GM19397 (cell line): ENCODE results near the gene PCDHA11.
"Not testable (repeated sequence)": the region's sequence is repeated elsewhere in the genome, so short reads cannot be mapped to it uniquely, and the experiment has no call there.

Experiments
- ATAC-seq: cut with Tn5 transposase; IDR thresholded peaks from one replicate; pipeline ENCODE4 v1.9.1; 2021; ENCODE audit warnings: mild to moderate bottlenecking, moderate library complexity; ENCODE audit not compliant: unreplicated experiment

The PCDHA11 gene, protein sequence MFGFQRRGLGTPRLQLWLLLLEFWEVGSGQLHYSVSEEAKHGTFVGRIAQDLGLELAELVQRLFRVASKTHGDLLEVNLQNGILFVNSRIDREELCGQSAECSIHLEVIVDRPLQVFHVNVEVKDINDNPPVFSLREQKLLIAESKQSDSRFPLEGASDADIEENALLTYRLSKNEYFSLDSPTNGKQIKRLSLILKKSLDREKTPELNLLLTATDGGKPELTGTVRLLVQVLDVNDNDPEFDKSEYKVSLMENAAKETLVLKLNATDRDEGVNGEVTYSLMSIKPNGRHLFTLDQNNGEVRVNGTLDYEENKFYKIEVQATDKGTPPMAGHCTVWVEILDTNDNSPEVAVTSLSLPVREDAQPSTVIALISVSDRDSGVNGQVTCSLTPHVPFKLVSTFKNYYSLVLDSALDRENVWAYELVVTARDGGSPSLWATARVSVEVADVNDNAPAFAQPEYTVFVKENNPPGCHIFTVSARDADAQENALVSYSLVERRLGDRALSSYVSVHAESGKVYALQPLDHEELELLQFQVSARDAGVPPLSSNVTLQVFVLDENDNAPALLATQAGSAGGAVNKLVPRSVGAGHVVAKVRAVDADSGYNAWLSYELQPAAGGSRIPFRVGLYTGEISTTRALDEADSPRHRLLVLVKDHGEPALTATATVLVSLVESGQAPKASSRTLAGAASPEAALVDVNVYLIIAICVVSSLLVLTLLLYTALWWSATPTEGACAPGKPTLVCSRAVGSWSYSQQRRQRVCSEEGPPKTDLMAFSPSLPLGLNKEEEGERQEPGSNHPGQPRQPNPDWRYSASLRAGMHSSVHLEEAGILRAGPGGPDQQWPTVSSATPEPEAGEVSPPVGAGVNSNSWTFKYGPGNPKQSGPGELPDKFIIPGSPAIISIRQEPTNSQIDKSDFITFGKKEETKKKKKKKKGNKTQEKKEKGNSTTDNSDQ

GRCh38 chr5:140868721-140869554 is at the start of gene PCDHA11:
TSS of gene PCDHA11 (plus strand) at chr5:140868957. CDS start at chr5:140869104, 147 bp downstream.
- ATAC-seq = no peak

GRCh38 chr5:140821375-140822280 is 47.1 kb upstream of the PCDHA11 start, which contains the start of gene PCDHA5:
TSS of gene PCDHA5 (plus strand) at chr5:140821613.
- no peak for ATAC-seq

- ATAC-seq = no peak
Observed at GRCh38 chr5:140822281-140822629, 46.5 kb upstream of the PCDHA11 start.

GRCh38 chr5:140822969-140823368 is 45.8 kb upstream of the PCDHA11 start:
- ATAC-seq = not testable (repeated sequence)

GRCh38 chr5:140823475-140823874 is 45.3 kb upstream of the PCDHA11 start:
- no peak for ATAC-seq

DNA sequence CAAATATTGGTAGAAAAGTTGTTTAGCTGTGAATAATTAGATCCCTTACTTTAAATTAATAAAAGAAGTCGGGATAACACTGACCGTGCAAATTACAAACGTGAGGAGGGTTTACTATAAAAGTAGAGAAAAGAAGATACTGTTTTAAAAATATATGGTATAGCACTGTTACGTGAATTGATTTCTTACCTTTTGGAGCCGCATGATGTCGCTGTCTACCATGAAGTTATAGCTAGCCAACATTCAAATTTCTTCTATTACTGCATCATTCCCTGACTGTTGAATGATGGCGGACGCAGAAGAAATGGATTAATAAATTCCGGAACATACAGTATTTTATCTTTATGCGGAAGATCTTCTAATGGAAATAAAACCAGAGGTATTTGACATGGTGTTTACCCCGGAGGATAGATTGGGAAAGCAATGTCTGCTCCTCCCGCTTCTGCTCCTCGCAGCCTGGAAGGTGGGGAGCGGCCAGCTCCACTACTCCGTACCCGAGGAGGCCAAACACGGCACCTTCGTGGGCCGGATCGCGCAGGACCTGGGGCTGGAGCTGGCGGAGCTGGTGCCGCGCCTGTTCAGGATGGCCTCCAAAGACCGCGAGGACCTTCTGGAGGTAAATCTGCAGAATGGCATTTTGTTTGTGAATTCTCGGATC is 40.9 kb upstream of the PCDHA11 start, which contains the start of gene PCDHA6:
PCDHA6 (plus strand) TSS at position 257 of the 658 bp plus-strand sequence; CDS start at position 389, 132 bp downstream.
- ATAC-seq = no peak

DNA sequence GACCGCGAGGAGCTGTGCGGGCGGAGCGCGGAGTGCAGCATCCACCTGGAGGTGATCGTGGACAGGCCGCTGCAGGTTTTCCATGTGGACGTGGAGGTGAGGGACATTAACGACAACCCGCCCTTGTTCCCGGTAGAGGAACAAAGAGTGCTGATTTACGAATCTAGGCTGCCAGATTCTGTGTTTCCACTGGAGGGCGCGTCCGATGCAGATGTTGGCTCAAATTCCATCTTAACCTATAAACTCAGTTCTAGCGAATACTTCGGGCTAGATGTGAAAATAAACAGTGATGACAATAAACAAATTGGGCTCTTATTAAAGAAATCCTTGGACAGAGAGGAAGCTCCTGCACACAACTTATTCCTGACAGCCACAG is 40.4 kb upstream of the PCDHA11 start:
- ATAC-seq = no peak

- not testable (repeated sequence) for ATAC-seq
Observed at GRCh38 chr5:140829511-140830501, 39.0 kb upstream of the PCDHA11 start.

- no peak for ATAC-seq
Observed at GRCh38 chr5:140833993-140834392, 34.8 kb upstream of the PCDHA11 start, which contains the start of gene PCDHA7. TSS of gene PCDHA7 (plus strand) at chr5:140834269. CDS start at chr5:140834384, 115 bp downstream.

DNA sequence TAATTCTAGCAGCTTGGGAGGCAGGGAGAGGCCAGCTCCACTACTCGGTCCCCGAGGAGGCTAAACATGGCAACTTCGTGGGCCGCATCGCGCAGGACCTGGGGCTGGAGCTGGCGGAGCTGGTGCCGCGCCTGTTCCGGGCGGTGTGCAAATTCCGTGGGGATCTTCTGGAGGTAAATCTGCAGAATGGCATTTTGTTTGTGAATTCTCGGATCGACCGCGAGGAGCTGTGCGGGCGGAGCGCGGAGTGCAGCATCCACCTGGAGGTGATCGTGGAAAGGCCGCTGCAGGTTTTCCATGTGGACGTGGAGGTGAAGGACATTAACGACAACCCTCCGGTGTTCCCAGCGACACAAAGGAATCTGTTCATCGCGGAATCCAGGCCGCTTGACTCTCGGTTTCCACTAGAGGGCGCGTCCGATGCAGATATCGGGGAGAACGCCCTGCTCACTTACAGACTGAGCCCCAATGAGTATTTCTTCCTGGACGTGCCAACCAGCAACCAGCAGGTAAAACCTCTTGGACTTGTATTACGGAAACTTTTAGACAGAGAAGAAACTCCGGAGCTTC is 34.2 kb upstream of the PCDHA11 start:
- not testable (repeated sequence) for ATAC-seq

GRCh38 chr5:140835622-140836510 is 32.9 kb upstream of the PCDHA11 start:
- ATAC-seq = no peak

DNA sequence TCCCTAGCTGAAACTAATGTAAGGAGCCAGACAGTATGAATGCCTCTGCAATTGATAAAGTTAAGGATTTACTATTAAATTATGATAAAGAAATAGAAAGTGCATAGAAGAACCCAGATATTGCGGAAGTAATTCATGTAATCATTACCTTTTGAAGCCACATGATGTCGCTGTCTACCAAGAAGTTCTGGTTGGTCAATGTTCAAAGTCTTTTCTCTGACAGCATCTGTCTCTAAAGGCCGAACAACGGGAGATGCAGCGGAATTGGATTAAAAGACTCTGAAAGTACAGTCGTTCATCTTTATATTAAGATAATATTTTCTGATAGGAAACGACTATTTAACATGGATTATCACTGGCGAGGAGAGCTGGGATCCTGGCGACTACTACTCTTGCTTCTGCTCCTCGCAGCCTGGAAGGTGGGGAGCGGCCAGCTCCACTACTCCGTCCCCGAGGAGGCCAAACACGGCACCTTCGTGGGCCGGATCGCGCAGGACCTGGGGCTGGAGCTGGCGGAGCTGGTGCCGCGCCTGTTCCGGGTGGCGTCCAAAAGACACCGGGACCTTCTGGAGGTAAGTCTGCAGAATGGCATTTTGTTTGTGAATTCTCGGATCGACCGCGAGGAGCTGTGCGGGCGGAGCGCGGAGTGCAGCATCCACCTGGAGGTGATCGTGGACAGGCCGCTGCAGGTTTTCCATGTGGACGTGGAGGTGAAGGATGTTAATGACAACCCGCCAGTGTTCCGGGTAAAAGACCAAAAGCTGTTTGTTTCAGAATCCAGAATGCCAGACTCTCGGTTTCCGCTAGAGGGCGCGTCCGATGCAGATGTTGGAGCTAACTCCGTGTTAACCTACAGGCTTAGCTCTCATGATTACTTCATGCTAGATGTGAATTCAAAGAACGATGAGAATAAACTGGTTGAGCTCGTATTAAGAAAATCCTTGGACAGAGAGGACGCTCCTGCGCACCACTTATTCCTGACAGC is 27.5 kb upstream of the PCDHA11 start, which contains the start of gene PCDHA8:
PCDHA8 (plus strand) TSS at position 210 of the 985 bp plus-strand sequence; CDS start at position 345, 135 bp downstream.
- ATAC-seq = no peak

DNA sequence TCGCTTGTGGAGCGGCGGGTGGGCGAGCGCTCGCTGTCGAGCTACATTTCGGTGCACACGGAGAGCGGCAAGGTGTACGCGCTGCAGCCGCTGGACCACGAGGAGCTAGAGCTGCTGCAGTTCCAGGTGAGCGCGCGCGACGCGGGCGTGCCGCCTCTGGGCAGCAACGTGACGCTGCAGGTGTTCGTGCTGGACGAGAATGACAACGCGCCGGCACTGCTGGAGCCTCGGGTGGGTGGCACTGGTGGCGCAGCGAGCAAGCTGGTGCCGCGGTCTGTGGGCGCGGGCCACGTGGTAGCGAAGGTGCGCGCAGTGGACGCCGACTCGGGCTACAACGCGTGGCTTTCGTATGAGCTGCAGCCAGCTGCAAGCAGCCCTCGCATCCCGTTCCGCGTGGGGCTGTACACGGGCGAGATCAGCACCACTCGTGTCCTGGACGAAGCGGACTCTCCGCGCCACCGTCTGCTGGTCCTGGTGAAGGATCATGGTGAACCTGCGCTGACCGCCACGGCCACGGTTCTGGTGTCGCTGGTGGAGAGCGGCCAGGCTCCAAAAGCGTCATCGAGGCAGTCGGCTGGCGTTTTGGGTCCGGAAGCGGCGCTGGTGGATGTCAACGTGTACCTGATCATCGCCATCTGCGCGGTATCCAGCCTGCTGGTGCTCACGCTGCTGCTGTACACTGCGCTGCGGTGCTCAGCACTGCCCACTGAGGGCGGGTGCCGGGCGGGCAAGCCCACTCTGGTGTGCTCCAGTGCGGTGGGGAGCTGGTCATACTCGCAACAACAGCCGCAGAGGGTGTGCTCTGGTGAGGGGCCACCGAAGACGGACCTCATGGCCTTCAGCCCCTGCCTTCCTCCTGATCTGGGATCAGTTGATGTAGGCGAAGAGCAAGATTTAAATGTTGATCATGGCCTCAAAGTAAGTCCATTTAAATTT is 25.7 kb upstream of the PCDHA11 start:
- ATAC-seq = no peak
